GM23248 (cell line): ENCODE measurements around the gene NTPCR.

Experiments used
- EZH2 ChIP-seq: fragments of 200-600 bp; sonication (generic); IDR thresholded peaks from 2 replicates; pipeline ENCODE4 v1.6.1; 2018; ENCODE audit warnings: antibody characterized with exemption, mild to moderate bottlenecking; ENCODE audit not compliant: insufficient read depth, poor library complexity, severe bottlenecking
- EZH2phosphoT487 ChIP-seq: fragments of 200-600 bp; sonication (generic); IDR thresholded peaks from 2 replicates; pipeline ENCODE4 v1.6.1; 2018; ENCODE audit warnings: antibody characterized with exemption, moderate library complexity, mild to moderate bottlenecking, low read depth; ENCODE audit not compliant: insufficient read depth

- TF ChIP-seq EZH2 (no peak), EZH2phosphoT487 (no peak)
Measured at GRCh38 chr1:233019083-233019482, 68.7 kb downstream of the NTPCR start.
